Measurements from ENCODE around the gene SHQ1.
"Not testable (repeated sequence)": the region's sequence is repeated elsewhere in the genome, so short reads cannot be mapped to it uniquely, and the experiment has no call there.

SHQ1 gene

GRCh38 chr3:72798552-72799195, 49.6 kb downstream of the SHQ1 start:
- no peak for DNase-seq

GRCh38 chr3:72797773-72798543, 50.3 kb downstream of the SHQ1 start:
- no peak for DNase-seq

- no peak for DNase-seq
Measured at GRCh38 chr3:72794079-72794478, 54.2 kb downstream of the SHQ1 start.

- no peak for DNase-seq
Measured at GRCh38 chr3:72791161-72791560, 57.1 kb downstream of the SHQ1 start.

- no peak for DNase-seq
Measured at GRCh38 chr3:72789786-72790185, 58.5 kb downstream of the SHQ1 start.

- DNase-seq: not testable (repeated sequence)
Measured at GRCh38 chr3:72788232-72788631, 60.0 kb downstream of the SHQ1 start.

- DNase-seq: no peak
Measured at GRCh38 chr3:72786668-72787067, 61.6 kb downstream of the SHQ1 start.

- no peak for DNase-seq
Measured at GRCh38 chr3:72784226-72784625, 64.0 kb downstream of the SHQ1 start.

GRCh38 chr3:72782521-72782920, 65.7 kb downstream of the SHQ1 start:
- DNase-seq: no peak

GRCh38 chr3:72769758-72770540, 78.3 kb downstream of the SHQ1 start:
- DNase-seq: no peak

GRCh38 chr3:72768936-72769335, 79.3 kb downstream of the SHQ1 start:
- DNase-seq: no peak

- no peak for DNase-seq
Measured at GRCh38 chr3:72768481-72768880, 79.8 kb downstream of the SHQ1 start.

GRCh38 chr3:72768006-72768441, 80.2 kb downstream of the SHQ1 start:
- DNase-seq: no peak

GRCh38 chr3:72766866-72767265, 81.4 kb downstream of the SHQ1 start:
- DNase-seq: no peak

- DNase-seq: no peak
Measured at GRCh38 chr3:72763751-72764440, 84.3 kb downstream of the SHQ1 start.

- no peak for DNase-seq
Measured at GRCh38 chr3:72761410-72761809, 86.8 kb downstream of the SHQ1 start.

GRCh38 chr3:72760225-72760624, 88.0 kb downstream of the SHQ1 start:
- no peak for DNase-seq

GRCh38 chr3:72756900-72757299, 91.3 kb downstream of the SHQ1 start:
- DNase-seq: no peak

GRCh38 chr3:72754582-72754981, 93.7 kb downstream of the SHQ1 start:
- DNase-seq: no peak

- DNase-seq: no peak
Measured at GRCh38 chr3:72753495-72753894, 94.8 kb downstream of the SHQ1 start.

- DNase-seq: no peak
Measured at GRCh38 chr3:72750405-72750965, 97.8 kb downstream of the SHQ1 start.

GRCh38 chr3:72748659-72749058, 99.6 kb downstream of the SHQ1 start:
- DNase-seq: no peak
